Measurements from ENCODE around the gene DNAH6.
"Not testable (repeated sequence)": the region's sequence is repeated elsewhere in the genome, so short reads cannot be mapped to it uniquely, and the experiment has no call there.

The DNAH6 gene

GRCh38 chr2:84766791-84767190 lies 250.5 kb downstream of the DNAH6 start:
- DNase-seq = no peak

GRCh38 chr2:84768840-84769239 lies 252.5 kb downstream of the DNAH6 start:
- DNase-seq = no peak

GRCh38 chr2:84770280-84770679 lies 254.0 kb downstream of the DNAH6 start:
- DNase-seq = no peak

- DNase-seq = no peak
Measured at GRCh38 chr2:84771251-84771650, 255.0 kb downstream of the DNAH6 start.

- not testable (repeated sequence) for DNase-seq
Measured at GRCh38 chr2:84773562-84773961, 257.3 kb downstream of the DNAH6 start.

DNA sequence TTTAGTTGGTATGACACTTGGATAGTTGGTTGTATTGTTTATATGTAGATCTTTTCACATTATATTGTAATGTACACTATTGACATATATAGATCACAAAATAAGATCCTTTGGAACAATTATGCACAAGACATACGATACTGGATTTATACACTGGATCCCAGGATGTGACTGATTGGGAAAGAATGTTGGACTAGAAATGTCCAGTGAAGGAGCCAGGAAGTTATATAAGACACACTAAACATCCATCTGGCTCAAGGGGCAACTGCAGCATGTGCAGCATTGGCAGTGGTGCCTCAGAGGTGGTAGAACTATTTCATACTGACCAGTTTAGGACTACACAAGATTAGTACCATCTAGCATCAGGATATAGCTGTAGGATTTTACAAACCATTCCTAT lies 259.7 kb downstream of the DNAH6 start:
- no peak for DNase-seq

GRCh38 chr2:84778911-84779690 lies 262.8 kb downstream of the DNAH6 start:
- no peak for DNase-seq

DNA sequence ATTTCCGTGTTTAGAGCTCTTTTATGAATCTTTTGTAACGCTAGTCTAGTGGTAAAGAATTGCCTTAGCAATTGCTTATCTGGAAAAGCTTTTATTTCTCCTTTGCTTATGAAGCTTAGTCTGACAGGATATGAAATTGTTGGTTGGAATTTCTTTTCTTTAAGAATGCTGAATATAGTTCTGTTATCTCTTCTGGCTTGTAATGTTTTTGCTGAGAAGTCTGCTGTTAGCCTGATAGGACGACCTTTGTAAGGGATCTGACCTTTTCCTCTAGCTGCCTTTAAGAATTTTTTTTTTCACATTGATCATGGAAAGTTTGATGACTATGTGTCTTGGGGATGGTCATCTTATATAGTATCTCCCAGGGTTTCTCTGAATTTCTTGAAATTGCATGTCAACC lies 263.5 kb downstream of the DNAH6 start:
- DNase-seq = no peak

- peak; percentile 38 to 61 for DNase-seq
Measured at GRCh38 chr2:84781942-84782716, 265.8 kb downstream of the DNAH6 start.

- DNase-seq = peak in 1 of 2 experiments; percentile 24
Measured at GRCh38 chr2:84782717-84783442, 266.6 kb downstream of the DNAH6 start.

DNA sequence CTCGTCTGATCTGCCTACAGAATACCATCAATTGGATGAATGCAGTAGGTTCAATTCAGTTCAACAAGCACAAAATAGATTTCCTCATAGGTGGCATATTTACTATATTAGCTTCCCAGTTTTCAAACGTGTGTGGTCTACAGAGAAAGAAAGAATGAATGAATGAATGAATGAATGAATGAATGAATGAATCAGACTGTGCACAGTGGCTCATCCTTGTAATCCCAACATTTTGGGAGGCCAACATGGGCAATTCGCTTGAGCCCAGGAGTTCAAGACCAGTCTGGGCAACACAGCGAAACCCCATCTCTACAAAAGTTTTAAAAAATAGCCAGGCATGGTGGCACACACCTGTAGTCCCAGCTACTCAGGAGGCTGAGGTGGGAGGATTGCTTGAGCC lies 269.7 kb downstream of the DNAH6 start:
- no peak for DNase-seq

GRCh38 chr2:84786601-84787000 lies 270.3 kb downstream of the DNAH6 start:
- DNase-seq = no peak

- no peak for DNase-seq
Measured at GRCh38 chr2:84788027-84788426, 271.7 kb downstream of the DNAH6 start.

DNA sequence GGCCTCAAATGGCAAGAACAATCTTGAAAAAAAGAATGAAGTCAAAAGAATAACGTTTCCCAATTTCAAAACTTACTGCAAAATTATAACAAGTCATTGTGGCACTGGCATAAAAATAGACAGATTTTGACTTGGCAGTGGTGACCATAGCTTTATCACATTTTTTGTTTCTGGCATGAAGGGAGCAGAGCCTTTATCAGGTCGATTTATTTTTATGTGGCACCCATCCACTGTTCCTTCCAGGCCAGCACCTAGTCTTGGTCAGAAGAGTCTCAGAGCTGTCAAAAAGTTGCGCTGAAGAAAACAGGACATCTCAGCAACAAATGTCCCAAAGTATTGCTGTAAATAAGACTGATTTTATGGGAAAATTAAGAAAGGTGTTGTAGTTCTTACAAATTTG lies 272.2 kb downstream of the DNAH6 start:
- DNase-seq = no peak

DNA sequence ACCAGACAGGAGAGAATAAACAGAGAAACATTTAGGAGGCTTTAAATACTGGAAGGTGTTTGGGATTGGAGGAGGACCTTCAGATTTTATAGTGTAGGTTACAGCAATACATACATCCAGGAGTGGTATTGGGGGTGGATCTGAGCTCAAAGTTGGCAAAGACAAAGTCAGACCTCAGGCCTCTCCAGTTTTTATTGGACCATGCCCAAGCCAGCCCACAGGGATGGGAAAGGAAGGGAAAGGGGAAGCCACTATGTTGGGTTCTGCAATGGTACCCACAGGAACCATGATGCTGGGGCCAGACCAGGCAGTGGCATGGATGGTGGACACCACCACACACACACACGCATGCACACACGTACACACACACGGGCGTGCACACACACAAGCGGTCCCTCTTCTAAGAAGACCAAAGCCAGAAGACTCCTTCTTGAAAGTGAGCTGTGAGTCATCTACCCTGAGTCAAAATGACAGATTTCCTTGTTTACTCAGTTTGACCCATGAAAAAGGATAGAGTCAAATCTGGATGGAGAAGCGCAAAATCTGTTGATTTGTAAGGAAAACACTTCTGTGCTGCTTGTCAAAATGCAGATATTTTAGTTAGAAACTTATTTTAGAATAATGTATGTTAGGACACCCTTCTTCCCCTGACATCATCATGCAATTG lies 276.7 kb downstream of the DNAH6 start:
- no peak for DNase-seq

DNA sequence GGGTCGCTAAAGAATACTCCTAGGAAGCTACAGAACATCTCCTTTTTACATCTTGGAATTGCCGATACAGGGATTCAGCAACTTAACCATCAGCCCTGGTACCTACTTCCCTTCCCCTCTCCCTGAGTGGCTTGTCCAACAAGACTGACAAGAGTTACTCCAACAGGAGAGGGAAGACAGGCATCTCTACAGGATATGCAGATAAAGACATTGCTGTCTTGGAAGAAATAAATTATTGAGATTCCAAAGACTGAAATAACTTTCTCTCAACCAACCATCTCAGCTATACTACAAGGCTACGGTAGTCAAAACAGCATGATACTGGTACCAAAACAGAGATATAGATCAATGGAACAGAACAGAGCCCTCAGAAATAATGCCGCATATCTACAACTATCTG lies 277.3 kb downstream of the DNAH6 start:
- no peak for DNase-seq

DNA sequence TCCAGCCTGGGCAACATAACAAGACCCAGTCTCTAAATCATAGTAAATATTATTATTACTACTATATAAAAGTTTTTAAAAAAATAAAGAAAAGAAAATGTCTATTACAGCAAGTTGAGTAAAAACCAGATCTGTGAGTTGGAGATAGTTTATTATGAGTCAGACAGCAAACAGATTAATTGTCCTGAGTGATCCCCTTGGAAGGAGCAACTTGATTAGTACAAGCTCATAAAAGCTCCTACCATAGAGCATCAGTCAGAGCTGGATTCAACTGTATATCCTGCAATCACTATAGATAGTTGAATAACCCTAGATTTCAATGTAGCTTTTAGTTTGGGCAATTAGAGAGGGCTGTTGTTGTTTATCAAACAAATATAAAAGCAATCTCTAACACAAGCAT lies 280.5 kb downstream of the DNAH6 start:
- DNase-seq = no peak

GRCh38 chr2:84797271-84797670 lies 281.0 kb downstream of the DNAH6 start:
- DNase-seq = no peak

GRCh38 chr2:84799772-84800171 lies 283.5 kb downstream of the DNAH6 start:
- no peak for DNase-seq

DNA sequence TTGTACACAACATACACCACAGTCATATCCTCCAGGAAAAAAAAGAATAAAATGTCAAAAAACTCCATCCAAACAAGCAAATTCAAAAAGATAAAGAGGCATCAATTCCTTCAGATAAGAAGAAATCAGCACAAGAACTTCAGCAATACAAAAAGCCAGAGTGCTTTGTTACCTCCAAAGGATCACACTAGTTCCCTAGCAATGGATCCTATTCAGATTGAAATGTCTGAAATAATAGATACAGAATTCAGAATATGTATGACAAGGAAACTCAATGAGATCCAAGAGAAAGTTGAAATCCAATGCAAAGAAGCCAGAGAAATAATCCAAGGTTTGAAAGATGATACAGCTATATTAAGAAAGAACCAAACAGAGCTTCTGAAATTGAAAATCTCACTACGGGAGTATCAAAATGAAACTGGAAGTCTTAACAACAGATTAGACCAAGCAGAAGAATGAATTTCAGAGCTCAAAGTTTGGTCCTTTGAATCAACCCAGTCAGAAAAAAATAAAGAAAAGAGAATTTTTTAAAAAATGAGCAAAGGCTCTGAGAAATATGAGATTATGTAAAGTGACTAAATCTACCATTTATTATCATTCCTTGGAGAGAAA lies 284.0 kb downstream of the DNAH6 start:
- no peak for DNase-seq

DNA sequence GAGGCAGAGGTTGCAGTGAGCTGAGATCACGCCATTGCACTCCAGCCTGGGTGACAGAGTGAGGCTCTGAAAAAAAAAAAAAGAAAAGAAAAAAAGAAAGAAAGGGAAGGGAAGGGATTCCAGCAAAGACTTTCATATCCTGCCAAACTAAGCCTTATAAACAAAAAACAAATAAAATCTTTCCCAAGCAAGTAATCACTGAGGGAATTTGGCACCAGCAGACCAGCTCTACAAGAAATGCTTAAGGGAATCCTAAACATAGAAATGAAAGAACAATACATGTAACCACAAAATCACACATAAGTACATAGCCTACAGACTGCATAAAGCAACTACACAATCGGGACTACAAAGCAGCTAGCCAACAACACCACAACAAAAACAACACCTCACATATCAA lies 285.5 kb downstream of the DNAH6 start:
- DNase-seq = no peak

DNA sequence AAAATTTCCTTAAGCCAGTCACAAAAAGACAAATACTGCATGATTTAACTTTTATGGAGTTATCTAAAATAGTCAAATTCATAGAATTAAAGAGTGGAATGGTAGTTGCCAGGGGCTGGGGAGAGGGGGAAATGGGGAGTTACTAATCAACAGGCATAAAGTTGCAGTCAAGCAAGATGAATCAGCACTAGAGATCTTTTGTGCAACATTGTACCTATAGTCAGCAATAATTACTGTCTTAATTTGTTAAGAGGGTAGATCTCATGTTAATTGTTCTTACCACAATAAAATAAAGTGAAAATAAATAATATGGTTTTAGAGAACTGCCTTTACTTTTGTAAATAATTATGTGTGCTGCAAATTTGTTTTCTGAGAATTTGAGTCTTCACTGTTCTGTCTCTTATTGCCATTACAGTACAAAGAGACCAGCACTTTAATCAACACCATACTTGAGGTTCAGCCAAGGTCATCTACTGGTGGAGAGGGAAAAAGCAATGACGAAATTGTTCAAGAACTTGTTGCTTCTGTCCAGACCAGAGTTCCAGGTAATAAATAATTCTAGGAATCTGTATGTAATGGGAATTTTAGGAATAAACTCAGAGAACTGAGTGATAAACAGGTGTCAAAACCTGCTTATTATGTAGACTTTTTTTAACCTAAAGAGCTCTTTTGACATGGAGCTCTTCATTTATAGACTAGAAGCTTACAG lies 289.1 kb downstream of the DNAH6 start:
- no peak for DNase-seq
